ENCODE results near the gene TK1. TPM values are rescaled to one million over a fixed set of nuclear protein-coding genes. Genes with fewer than 3 reads are reported as not detected.

The TK1 gene
- total RNA-seq, 1 donor from 2014 or later, result 6.6 TPM

- Histone ChIP-seq H3K27ac (peak overlapping the region; percentile 72), H3K9me3 (no peaks in the 10 kb centered on the region), H3K27me3 (ENCODE audit: low read depth) (no peaks in the 10 kb centered on the region), H3K36me3 (no peaks in the 10 kb centered on the region), H3K4me3 (peak overlapping the region; percentile 10), H3K4me1 (peaks cover 55% of the 10 kb centered on the region)
- no peak for DNase-seq
- no peak for TF ChIP-seq CTCF (IDR thresholded peaks at IDR 0.05)
- no peak for ATAC-seq
- intact Hi-C loops (cut with DNase I), result no loop called here
Measured at GRCh38 chr17:78180508-78180907, 6.3 kb downstream of the TK1 start.

GRCh38 chr17:78180083-78180482 lies 6.8 kb downstream of the TK1 start:
- peaks cover 55% of the 10 kb centered on the region for H3K4me1 ChIP-seq
- ATAC-seq (no peak), DNase-seq (no peak)
- peak overlapping the region; percentile 72 for H3K27ac ChIP-seq
- H3K27me3 ChIP-seq (ENCODE audit: low read depth), result no peaks in the 10 kb centered on the region
- H3K4me3 ChIP-seq, result peak overlapping the region; percentile 10
- intact Hi-C loops (cut with DNase I), result no loop called here
- no peaks in the 10 kb centered on the region for H3K9me3 ChIP-seq
- no peaks in the 10 kb centered on the region for H3K36me3 ChIP-seq
- TF ChIP-seq CTCF (IDR thresholded peaks at IDR 0.05), result no peak

GRCh38 chr17:78179372-78179771 lies 7.5 kb downstream of the TK1 start:
- Histone ChIP-seq H3K36me3 (no peaks in the 10 kb centered on the region), H3K4me1 (peaks cover 55% of the 10 kb centered on the region), H3K4me3 (no peak overlapping the region), H3K9me3 (no peaks in the 10 kb centered on the region), H3K27ac (peak overlapping the region; percentile 72), H3K27me3 (ENCODE audit: low read depth) (no peaks in the 10 kb centered on the region)
- intact Hi-C loops (cut with DNase I), result loop anchor here (10.0 kb wide), 1 partner anchor 55 kb away; the partner anchor contains the start of gene TMC6
- TF ChIP-seq CTCF (IDR thresholded peaks at IDR 0.05), result no peak
- DNase-seq (no peak), ATAC-seq (peak; percentile 46 to 60)

GRCh38 chr17:78176548-78177025 lies 10.3 kb downstream of the TK1 start:
- intact Hi-C loops (cut with DNase I), result loop anchor here (10.0 kb wide), 1 partner anchor 52 kb away; the partner anchor contains the start of gene TMC6
- TF ChIP-seq CTCF (IDR thresholded peaks at IDR 0.05), result peak; percentile 94
- Histone ChIP-seq H3K9me3 (no peaks in the 10 kb centered on the region), H3K27ac (peak overlapping the region; percentile 85), H3K27me3 (ENCODE audit: low read depth) (no peaks in the 10 kb centered on the region), H3K36me3 (peaks cover 19% of the 10 kb centered on the region), H3K4me3 (no peak overlapping the region), H3K4me1 (peaks cover 80% of the 10 kb centered on the region)
- DNase-seq, result peak; percentile 90
- ATAC-seq, result peak; percentile 31 to 50

GRCh38 chr17:78175643-78175981 lies 11.2 kb downstream of the TK1 start:
- intact Hi-C loops (cut with DNase I), result loop anchor here (10.0 kb wide), 1 partner anchor 51 kb away; the partner anchor contains the start of gene TMC6
- H3K4me3 ChIP-seq, result peak overlapping the region; percentile 33
- no peak for ATAC-seq

More at GRCh38 chr17:78175643-78175981, 11.2 kb downstream of the TK1 start:
- H3K4me1 ChIP-seq, result peaks cover 87% of the 10 kb centered on the region
- no peak for TF ChIP-seq CTCF (IDR thresholded peaks at IDR 0.05)
- H3K9me3 ChIP-seq, result no peaks in the 10 kb centered on the region
- no peaks in the 10 kb centered on the region for H3K27me3 ChIP-seq (ENCODE audit: low read depth)
- no peak for DNase-seq
- H3K36me3 ChIP-seq, result peaks cover 26% of the 10 kb centered on the region
- H3K27ac ChIP-seq, result peak overlapping the region; percentile 85
